HG03175 (cell line): ENCODE data around the gene EXOC6.

Experiments used
- ATAC-seq: cut with Tn5 transposase; IDR thresholded peaks from one replicate; pipeline ENCODE4 v1.9.1; 2021; ENCODE audit warnings: mild to moderate bottlenecking, moderate library complexity; ENCODE audit not compliant: unreplicated experiment

EXOC6 gene, protein sequence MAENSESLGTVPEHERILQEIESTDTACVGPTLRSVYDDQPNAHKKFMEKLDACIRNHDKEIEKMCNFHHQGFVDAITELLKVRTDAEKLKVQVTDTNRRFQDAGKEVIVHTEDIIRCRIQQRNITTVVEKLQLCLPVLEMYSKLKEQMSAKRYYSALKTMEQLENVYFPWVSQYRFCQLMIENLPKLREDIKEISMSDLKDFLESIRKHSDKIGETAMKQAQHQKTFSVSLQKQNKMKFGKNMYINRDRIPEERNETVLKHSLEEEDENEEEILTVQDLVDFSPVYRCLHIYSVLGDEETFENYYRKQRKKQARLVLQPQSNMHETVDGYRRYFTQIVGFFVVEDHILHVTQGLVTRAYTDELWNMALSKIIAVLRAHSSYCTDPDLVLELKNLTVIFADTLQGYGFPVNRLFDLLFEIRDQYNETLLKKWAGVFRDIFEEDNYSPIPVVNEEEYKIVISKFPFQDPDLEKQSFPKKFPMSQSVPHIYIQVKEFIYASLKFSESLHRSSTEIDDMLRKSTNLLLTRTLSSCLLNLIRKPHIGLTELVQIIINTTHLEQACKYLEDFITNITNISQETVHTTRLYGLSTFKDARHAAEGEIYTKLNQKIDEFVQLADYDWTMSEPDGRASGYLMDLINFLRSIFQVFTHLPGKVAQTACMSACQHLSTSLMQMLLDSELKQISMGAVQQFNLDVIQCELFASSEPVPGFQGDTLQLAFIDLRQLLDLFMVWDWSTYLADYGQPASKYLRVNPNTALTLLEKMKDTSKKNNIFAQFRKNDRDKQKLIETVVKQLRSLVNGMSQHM

DNA sequence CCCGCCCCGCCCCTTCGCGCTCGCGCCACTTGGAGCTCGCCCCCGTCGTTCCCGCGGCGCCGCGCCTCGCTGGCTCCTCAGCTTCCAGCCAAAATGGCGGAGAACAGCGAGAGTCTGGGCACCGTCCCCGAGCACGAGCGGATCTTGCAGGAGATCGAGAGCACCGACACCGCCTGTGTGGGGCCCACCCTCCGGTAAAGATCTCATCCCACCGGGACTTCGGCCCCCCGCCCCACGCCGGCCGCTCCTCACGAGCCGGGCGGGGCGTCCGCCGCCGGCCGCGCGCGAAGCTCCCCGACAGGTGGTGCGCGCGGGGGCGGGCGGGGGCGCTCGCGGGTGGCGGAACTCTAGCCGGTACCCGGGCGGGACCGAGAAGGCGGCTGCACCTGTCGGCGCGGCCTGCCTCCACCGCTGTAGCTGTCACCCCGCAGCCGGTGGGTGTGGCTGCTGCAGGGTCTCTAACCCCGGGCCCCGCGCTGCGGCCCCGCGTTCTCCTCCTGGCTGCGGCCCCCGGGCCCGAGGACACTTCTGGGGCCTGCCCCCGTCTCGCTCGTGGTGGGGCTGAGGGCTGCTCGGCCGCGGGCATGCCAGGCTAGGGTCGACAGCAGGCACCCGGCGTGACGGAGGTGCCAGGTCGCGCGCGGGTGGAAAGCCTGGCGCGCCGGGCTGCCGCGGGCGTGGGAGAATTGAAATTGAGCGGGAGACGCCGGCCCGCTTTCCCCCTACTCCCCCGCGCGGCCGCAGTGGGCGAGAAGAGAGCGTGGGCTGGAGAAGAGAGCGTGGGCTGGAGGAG is at the start of gene EXOC6:
TSS of gene EXOC6 (plus strand) at position 80 of the 793 bp plus-strand sequence. CDS start at position 94, 14 bp downstream.
- ATAC-seq, result peak; percentile 77

DNA sequence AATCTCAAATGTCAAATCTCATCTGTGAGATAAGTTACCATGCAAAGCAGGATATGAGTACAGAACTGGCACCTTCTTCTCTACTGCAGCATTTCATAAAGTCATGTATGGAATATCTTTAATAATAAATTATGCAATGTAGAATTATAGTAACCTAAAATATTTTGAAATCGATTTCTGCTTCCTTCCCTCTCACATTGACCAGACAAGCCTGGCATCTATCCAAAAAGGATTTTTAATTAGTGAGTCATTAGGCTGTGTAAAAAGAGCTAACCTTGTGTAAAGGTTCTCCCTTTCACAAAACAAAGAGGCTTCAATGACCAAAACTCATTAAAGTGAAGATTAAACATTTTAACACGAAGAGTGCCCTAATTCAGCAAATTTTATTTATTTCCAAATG is 48.8 kb upstream of the EXOC6 start:
- no peak for ATAC-seq

DNA sequence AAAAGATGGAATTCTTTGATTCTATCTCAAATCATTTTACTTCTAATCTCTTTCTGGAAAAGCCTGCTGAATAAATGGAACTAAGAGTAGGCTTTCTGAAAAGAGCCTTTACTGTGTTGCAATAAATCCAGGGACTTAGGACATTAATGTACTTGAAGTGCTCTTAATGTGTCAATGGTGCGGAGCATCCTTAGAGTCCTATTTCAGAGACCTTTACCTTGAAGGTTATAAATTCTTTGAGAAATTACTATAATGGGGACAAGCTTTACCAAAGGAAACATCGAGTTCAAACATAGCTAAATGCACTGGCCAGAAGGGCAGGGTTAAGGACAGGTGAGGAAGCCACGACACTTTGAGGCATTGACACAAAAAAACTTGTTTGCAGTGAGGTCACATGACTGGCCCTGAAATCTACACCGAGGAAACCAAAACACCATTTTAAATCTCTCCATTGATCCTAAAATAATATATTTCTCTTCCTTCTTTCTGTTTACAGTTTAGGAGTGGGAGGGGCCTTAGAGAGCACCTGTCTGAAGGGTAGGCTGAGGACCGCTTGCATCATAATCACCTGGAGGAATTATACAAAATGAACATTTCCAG is 48.1 kb upstream of the EXOC6 start:
- no peak for ATAC-seq

DNA sequence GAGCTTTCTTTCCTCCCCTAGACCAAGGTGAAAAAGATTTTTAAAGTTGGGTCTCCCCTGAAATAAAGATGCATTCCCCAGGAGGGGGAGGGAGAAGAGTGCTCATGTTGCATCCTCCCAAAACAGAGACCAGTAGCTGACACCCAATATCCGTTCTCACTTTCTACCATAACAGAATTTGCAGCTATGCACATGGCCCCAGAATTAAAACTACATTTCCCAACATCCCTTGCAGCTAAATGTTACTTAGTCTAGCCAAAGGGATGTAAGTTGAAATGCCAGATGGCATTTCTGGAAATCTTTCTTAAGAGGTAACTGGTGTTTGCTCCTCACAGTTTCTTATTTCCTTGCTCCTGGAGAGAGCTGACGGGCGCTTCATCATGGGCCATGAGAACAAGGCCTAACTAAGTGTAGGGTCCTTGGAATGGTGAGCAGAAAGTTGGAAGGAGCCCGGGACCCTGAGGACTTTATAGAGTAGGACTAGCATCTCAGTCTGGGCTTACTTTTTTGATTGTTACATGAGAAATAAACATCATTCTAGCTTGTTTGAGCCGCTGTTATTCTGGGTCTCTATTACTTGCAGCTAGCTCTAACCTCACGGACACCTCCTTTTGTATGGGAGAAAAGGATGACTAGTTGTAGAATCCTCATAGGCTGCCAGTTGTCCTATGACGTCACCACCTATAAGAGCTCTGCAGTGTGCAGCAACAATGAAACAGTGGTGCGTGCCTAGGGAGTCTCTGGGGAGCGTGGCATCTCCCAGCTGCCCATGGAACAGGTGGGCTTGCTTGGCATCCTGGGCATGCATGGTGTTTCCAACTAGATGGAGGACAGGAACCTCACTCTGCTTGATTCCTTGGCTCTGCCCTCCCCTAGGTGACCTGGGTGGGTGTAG is 46.1 kb upstream of the EXOC6 start:
- no peak for ATAC-seq

DNA sequence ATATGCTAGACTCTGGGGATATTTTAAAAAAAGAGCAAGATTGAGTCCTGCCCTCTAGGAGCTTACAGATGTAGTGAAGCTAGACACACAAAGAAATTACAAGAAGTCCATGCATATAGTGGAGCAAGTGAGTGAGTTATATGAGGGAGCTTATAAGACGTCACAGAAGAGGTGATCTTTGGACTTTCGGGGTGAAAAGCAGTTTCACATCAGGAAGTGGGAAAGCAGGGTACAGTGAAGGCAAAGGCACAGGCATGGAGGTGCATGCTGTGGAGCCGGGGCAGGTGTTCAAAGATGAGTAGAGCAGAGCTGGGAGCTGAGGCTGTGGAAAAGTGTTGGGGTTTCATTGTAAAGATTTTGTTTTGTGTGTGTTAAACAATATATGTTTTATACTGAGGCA is 38.5 kb upstream of the EXOC6 start:
- ATAC-seq, result no peak

DNA sequence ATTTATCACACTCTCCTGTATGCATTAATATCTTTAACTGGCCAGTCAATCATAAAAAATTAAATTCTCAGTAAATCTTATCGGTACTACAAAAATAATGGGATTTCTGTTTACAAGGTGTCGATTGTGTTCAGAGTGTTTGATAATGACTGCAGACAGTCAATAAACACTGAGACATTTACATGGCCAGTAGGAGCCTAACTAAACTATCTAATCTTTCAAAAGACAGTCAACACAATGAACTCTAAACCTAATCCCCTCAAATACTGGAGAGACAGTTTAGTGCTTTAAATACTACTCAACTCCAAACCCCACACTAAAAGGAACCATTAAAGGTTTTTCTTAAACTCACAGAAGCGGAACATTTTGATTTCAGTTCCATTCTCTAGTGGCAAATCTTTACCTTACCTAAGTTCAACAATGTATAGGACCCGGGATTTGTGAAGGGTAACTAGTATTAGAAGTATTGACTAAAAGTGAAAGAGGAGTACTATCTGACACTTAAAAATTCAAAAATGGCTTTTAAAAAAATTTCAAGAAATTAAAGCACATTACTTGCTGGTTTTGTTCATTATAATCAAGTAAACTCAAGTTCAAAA is 37.3 kb upstream of the EXOC6 start:
- ATAC-seq, result peak; percentile 60

DNA sequence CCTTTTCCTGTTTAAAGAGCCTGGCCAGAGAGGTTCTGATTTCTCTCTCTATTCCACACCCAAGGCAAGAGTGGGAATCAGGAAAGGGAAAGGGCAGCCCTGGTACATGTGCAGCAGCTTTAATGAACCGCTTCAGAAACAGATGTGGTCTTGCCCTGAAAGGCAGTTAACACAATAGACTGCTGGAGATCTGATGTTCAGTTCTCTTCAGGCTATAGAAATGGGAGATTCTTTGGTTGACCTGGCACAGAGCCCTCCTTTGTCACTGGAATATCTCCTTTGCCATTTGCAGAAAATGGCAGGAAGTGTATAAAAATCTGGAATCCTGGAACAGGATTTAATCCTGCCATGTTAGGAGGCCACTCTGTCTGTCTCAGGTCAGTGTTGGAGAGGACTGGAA is 36.3 kb upstream of the EXOC6 start:
- ATAC-seq, result no peak

DNA sequence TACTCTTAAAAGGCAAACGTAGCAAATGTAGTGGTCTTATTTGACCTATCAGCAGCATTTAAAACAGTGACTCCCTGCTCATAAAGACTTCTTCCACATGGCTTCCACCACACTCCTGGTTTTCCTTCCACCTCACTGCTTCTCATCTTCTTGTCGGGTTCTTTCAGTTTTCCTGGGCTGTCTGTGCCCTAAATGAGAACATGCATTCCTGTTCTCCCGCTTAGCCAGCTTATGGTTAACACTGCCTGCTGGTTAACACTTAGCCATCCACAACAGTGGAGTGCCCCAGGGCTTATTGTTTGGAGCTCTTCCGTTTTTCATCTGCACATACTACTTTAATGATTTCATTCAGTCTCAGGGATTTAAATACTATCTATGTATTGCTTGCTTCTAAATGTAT is 34.3 kb upstream of the EXOC6 start:
- no peak for ATAC-seq

DNA sequence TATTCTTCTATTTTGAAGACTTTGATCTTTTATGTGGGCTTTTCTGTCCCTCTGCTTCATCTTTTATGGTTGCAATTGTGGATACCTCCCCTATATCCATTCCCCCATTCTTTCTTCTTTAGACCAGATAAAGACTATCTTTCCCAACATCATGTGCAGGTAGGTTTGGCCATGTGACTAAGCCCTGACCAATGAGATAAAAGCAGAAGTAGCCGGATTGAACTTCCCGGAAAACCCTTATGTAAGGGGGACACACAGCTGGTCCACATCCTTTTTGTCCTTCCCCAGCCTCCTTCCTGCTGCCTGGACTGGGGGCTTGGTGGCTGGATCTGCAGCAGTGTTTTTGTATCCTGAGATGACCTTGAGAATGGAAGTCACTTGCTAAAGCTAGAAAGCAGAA is 33.5 kb upstream of the EXOC6 start:
- no peak for ATAC-seq

DNA sequence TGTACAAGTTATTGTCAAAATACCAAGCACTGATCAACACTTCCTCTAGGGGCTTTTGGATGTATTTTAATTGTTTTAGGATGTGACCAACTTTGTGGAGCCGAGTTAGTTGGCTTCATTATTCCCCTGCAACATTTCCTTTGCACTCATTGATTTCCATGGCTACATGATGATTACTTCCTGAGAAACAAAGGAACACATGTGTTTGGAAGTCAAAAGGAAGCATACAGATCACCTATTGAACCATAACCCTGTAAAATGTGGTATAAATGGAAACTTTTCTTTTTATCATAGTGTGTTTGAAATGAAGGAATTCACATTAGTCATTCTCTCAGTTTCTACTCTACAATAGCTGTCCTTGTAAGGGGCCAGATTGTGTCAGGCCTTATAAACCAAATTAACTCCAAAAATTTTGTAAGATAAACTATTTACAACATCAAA is 32.2 kb upstream of the EXOC6 start:
- no peak for ATAC-seq

DNA sequence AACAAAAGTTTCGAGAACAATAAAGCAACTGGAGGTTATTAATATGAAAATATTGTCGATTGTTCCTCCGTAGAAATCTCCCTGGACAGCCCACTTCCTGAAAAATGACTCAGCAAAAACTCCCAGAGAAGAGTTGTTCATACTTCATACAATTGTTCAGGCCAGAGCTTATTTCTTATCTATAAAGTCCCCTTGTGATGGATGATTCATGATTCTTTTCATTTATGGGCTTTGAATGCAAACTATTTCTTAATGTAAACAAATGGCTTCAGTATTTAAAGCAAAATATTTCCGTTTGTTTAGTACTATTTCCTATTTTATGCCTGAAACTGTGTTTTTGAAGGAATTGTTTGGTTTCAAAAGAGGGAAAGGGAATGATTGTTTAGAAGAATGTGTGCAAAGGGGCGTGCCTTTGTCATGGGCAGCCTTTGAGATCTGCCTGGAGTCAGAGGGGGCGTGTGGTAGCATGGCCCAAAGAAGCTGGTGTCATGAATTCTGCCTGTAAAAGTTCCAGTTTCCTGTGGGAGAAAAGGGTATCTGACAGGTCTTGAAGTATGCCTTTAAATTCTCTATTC is 26.2 kb upstream of the EXOC6 start:
- no peak for ATAC-seq

DNA sequence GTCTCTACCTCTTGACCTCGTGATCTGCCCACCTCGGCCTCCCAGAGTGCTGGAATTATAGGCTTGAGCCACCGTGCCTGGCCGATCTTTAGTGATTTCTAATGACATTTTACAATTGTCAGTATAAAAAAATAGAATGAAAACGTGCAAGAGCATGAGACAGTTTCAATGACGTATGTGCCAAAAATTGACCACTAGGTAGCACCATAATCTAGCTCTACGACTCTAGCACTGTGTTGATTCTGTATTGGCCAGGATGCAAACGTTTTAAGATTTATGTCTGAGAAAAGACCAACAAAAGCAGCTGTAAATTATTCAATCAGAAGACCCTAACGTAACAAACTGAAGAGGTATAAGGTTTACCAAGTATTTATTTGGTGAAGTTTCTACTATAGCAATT is 25.4 kb upstream of the EXOC6 start:
- ATAC-seq, result no peak

DNA sequence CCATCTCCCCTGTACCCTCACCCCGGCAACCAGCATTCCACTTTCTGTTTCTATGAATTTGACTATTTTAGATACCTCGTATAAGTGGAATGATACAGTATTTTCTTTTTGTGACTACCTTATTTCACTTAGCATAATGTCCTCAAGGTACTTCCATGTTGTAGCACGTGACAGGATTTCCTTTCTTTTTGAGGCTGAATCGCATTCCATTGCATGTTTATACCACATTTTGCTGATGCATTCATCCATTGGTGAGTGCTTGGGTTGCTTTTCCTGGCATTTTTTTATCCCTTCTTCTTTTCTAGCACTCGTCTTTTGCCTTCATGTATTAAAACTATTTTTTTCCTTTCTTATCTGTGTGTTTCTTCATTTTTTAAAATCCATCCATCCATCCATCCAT is 22.3 kb upstream of the EXOC6 start:
- no peak for ATAC-seq

DNA sequence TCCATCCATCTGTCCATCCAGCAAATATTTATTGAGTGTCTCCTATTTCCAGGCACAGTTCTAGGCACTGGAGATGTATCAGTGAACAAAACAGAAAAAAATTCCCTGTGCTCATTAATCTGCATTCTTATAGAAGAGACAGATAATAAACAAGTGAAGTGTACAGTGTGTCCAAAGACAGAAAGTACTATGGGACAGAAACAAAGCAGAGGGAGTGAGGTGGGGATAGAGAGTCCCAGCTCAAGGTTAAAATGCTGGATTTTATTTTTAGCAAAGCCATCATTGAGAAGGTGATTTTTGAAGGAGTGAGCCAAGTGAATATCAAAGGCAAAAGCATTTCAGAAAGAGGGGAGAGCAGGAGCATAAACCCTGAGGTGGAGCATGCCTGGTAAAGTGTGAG is 21.8 kb upstream of the EXOC6 start:
- no peak for ATAC-seq

DNA sequence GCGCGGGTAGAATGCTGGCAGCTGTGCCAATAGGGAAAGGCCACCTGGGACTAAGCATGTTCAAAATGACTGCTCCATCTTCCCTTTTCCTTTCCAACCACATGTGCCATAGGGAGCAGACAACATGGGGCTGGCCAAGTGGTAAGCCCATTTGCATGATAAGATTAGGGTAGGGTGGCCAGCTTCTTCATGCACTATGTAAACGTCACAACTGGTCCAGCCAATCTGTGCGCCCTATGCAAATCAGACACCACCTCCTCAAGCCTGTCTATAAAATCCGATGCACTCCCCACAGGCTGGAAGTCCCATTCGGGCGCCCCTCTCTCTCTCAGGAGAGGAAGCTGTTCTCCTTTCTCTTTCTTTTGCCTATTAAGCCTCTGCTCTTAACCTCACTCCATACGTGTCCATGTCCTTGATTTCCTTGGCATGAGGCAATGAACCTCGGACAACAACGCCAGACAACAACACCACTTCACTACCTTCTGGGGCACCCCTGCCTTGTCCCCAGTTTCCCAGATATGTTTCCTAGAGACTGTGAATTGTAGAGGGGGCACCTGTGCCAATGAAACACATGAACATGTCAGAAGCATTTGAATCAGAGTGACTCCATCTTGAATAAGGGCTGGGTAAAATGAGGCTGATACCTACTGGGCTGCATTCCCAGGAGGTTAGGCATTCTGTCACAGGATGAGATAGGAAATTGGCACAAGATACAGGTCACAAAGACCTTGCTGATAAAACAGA is 19.1 kb upstream of the EXOC6 start:
- ATAC-seq, result no peak

DNA sequence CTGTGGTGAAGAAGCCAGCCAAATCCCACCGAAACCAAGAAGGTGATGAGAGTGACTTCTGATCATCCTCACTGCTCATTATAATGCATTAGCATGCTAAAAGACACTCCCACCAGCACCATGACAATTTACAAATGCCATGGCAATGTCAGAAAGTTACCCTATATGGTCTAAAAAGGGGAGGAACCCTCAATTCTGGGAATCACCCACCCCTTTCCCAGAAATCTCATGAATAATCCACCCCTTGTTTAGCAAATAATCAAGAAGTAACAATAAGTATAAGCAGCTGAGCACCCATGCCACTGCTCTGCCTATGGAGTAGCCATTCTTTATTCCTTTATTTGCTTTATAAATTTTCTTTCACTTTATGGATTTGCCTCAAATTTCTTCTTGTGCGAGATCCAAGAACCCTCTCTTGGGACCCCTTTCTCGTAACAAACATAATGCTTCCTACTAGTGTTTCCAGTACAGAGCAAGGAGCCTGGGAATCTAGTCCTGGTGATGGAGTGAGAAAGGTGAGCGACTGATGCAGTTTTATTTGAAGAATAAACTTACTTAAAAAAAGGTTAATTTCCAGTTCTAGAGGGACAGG is 18.4 kb upstream of the EXOC6 start:
- ATAC-seq, result no peak

DNA sequence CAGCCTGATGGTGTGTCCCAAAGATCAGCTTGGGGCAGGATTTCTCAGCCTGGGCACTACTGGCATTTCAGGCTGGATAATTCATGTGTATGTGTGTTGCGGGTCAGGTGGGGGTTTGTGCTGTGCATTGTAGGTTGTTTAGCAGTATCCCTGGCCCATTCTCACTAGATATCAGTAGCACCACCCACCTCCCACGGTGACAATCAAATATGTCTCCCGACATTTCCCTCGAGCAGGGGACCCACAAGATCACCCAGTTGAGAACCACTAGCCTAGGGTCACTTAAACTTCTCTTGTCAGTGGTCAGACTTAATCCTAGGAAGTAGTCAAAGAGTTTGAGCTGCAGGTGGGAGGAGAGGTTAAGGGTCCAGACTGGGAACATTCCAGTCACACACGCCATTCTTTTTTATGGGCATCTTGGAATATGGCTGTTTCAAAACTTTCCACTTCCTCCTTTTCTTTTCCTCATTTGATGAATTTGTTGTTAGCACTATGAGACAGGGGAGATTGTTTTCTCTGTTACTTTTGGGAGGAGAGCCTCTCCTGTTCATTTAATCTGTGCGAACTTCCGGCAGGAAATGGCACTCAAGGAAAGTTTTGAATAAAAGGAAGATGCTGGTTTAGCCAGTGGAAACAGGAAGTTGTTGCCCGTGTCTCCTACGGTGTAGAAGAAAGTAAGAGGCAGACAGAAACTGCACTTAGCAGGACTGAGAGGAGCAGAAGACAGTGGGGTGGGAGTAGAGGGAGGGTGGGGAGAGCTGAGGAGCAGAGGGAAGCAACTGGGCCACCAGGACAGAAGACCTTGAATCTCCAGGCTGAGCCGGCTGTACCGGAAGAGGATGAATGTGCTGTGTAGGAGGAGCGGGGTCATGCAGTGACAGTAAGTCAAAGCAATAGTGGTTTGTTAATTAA is 17.6 kb upstream of the EXOC6 start:
- ATAC-seq, result no peak
